Dermis blood vessel endothelial cell (primary cell): ENCODE results near the gene ABCG2. TPM values are rescaled to one million over a fixed set of nuclear protein-coding genes. Genes with fewer than 3 reads are reported as not detected.

Experiments
- DNase-seq: peaks from one replicate; pipeline ENCODE4 v3.0.0; 2010
- total RNA-seq: library from RNA; depleted of rRNA; stranded (reverse); fragments of >200 nt; gene quantifications from 2 replicates; pipeline ENCODE4 v1.2.3, GENCODE V29; 2014

The ABCG2 gene
- total RNA-seq: 45.0 and 96.0 TPM in 2 replicates

DNA sequence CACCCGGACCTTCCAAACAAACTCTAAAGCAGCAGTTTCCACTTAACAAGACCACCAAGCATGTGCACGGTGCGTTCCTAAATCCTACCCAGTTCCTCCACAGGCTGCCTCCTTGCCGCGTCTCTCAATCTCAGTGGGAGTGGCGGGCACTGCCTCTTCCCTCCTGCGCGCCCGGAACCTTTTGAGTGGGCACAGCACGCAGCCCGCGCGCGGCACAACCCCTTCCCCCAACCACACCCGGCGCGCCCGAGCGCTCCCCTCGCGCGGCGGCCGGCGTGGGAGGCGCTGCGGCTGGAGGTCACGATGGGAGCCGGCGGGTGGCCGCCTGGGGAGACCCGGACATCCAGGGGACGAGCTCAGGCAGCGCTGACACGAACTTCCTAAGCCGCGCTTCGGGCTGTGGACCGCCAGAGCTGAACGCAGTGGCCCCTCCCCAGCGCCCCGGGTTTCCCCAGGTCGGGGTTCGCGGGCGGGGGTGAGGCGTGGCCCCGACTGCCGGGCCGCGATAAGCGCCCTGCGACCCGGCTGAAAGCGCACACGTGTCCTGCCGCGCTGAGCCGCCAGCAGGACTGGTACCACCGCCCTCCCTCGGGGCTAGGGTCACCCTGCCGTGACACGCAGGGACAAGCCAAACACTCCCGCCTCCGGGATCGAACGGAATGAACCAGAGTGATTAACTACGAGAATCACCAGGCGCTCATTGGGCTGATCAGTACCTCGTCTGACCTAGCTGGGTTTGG is at the start of gene ABCG2:
TSS of gene ABCG2 (minus strand) at position 151 of the 740 bp plus-strand sequence. CDS start 18,644 bp downstream, outside the sequence.
- no peak for DNase-seq

- DNase-seq: no peak
These were observed 49.7 kb upstream of the ABCG2 start for GRCh38 chr4:88208156-88208555.

GRCh38 chr4:88207171-88207570 is 48.7 kb upstream of the ABCG2 start:
- no peak for DNase-seq

DNA sequence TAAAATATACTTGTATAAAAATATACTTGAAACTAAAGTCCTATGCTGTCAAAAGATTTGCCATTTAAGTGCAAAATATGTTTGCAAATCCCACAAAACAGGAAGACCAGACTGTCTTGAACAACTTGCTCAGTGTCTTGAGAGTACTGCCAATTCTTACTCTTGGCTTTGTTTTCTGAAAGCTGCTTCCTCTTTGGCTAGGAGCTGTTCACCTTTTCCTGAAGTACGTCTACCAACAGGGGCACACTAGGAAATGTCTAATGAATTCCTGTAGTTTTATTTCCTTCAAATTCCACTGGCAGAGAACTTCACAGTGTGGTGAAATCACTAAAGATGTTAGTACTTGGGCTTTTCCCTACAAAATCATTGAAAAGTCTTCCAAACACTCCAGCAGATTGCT is 46.4 kb upstream of the ABCG2 start:
- peak; percentile 90 for DNase-seq

- no peak for DNase-seq
These were observed 44.0 kb upstream of the ABCG2 start for GRCh38 chr4:88202443-88202842.

DNA sequence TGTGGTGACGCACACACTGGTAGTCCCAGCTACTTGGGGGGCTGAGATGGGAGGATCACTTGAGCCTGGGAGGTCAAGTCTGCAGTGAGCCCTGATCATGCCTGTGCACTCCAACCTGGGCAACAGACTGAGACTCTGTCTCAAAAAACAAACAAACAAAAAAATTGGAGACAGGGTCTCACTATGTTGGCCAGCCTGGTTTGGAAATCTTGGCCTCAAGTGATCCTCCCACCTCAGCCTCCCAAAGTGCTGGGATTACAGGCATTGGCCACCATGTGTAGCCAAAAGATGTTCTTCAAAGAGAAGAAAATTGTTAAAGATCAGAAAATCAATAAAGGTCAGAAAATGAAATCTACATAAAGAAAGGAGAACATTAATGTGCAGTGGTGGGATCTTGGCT is 41.7 kb upstream of the ABCG2 start:
- DNase-seq: no peak

- no peak for DNase-seq
These were observed 38.2 kb upstream of the ABCG2 start for GRCh38 chr4:88196523-88197185.

DNA sequence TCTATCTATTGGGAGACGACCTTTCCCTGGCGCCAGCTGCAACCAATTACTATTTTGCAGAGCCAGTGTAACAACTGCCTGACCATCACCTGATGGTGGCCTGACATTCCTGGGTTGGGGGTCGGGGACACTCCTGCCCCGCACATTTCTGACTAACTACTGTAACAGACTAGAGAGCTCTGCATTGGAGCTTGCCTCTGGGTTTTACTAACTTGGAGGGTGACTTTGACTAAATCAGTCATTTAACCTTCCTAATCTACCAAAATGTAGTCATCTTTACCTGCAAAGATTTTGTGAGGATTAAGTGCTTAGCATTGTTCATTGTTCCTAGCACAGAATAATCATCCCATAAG is 37.5 kb upstream of the ABCG2 start:
- DNase-seq: no peak

DNA sequence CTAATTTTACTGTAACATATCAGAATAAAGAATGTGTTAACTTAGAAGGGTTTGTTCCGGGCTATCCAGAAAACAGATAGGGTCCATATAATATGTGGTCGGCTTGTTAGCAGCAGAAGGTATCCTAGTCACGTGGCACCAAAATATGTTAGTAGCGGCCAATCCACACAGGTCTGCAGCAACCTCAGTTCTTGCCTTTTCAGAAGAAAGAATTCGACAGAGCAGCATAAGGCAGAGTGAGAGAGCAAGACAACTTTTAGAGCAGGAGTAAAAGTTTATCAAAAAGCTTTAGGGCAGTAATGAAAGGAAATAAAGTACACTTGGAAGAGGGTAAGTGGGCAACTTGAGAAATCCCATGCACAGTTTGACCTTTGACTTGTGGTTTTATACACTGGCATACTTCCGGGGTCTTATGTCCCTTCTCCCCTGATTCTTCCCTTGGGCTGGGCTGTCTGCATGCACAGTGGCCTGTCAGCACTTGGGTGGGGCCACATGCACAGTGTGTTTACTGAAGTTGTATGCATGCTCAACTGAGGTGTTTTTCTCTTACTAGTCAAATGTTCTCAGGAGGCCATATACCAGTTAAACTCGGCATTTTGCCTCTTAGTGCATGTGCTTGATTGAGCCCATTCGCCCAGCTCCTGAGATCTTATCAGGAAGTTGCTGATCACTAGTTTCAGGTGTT is 37.0 kb upstream of the ABCG2 start:
- DNase-seq: no peak

- DNase-seq: no peak
These were observed 33.0 kb upstream of the ABCG2 start for GRCh38 chr4:88191404-88191803.

DNA sequence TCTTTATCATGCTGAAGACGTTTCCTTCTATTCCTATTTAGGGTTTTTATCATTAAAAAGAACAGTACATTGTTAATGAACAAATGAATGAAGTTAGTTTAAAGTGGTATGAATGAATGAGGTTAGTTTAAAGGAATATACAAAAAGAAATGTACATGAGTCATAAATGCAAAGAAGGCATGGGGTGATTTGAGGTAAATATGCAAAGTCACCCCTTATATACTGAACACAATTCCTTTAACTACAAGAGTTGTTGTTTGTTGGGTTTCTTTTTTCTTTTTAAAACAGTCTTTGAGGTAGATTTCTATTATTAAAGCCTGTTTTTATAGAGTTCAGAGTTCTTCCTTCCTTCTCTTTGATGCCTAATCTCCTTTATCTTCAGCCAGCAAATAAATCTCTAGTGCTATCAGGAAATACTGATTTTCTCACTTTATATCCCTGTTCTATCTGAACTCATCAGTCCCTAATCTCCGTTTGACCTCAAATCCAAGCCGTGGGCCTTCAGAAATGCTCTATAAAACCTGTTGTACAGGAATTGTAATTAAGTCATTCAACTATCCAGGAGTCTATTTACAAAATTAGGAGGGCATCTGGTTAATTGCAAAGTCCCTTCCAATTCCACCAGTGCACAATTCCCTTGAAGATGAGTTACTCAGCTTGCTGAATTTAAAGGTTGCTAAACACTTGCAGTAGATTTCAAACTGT is 31.6 kb upstream of the ABCG2 start:
- DNase-seq: no peak

DNA sequence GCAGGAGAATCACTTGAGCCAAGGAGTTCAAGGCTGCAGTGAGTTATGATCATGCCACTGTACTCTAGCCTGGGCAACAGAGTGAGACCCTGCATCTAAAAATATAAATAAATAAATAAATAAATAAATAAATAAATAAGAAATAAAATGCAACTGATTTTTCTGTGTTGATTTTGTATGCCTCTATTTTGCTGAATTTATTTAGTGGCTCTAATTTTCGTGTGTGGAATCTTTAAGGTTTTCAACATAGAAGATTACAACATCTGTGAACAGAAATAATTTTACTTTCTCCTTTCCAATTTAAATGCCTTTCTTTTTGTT is 30.9 kb upstream of the ABCG2 start:
- no peak for DNase-seq

DNA sequence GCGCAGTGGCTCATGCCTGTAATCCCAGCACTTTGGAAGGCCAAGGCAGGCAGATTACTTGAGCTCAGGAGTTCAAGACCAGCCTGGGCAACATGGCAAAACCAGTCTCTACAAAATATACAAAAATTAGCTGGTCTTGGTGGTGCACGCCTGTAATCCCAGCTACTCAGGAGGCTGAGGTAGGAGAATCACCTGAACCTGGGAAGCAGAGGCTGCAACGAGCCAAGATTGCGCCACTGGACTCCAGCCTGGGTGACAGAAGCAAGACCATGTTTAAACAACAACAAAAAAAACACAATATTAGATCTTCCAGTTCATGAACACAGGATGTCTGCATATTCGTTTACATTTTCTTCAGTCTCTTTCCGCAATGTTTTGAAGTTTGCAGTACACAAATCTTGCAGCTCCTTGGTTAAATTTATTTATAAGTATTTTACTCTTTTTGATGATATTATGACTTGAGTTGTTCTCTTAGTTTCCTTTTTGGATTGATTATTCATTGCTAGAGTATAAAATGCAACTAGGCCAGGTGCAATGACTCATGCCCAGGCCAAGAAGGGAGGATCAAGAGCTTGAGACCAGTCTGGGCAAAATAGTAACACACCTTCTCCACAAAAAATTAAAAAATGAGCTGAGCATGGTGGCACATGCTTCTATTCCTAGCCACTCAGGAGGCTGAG is 30.4 kb upstream of the ABCG2 start:
- DNase-seq: no peak

GRCh38 chr4:88187766-88188165 is 29.3 kb upstream of the ABCG2 start:
- no peak for DNase-seq

- DNase-seq: no peak
These were observed 27.5 kb upstream of the ABCG2 start for GRCh38 chr4:88185906-88186305.

- DNase-seq: no peak
These were observed 20.8 kb upstream of the ABCG2 start for GRCh38 chr4:88179261-88179660.

DNA sequence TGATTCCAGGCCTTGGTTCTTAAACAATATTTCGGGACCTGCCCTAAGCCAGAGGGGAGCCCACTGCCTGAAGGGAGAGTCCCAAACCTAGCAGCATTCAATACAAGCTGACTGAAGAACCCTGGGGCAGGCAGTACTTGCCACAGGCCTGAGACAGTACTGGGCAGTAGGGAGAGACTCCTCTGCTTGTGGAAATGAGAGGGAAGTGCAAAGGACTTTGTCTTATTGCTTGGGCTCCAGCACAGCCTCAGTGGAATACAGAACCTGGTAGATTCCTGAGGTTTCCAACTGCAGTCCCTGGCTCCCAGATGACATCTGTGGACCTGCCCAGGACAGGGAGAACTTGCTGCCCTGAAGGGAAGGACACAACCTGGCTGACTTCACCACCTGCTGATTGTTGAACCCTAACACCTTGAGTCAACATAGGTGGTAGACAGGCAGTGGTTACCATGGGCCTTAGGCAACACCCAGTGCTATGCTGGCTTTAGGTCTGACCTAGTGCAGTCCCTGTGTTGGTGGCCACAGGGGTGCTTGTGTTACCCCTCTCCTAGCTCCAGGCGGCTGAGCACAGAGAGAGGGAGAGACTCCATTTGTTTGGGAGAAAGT is 20.3 kb upstream of the ABCG2 start:
- DNase-seq: no peak

DNA sequence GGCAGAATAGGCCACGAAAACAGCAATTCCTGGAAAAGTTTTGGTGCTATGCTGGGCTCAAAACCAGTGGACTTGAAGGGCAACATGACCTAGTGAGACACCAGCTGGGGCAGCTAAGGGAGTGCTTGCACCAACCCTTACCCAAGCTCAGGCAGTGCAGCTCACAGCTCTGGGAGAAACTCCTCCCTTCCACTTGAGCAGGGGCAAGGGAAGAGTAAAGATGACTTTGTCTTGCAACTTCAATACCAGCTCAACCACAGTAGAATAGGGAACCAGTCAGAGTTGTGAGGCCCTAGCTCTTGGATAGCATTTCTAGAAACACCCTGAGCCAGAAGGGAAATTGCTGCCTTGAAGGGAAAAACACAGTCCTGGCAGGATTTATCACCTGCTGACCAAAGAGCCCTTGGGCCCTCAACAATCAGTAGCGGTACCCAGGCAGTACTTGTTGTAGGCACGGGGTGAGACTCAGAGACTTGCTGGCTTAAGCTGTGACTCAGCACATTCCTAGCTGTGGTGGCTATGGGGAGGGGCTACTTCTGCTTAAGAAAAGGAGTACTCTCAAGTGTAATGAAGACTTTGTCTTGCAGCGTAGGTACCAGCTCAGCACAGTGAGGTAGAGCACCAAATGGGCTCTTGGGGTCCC is 19.7 kb upstream of the ABCG2 start:
- DNase-seq: peak; percentile 52

GRCh38 chr4:88172987-88173386 is 14.5 kb upstream of the ABCG2 start:
- DNase-seq: no peak

- no peak for DNase-seq
These were observed 12.8 kb upstream of the ABCG2 start for GRCh38 chr4:88171206-88171605.

DNA sequence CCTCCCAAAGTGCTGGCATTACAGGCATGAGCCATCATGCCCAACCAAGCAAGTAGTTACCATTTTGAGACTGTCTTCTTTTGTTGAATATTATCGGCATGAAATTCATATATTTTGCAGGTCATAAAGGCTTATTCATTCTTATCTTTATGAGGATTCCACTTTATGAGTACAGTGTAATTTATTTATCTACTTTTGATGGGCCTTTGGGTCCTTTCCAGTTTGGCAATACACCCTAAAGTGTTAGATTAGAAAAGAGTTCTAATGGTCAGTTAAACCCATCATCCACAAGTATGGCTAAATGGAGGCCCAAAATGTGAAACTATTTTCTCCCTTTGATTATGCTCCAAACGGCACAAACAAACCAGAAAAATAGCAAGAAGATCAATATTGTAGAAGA is 10.9 kb upstream of the ABCG2 start:
- no peak for DNase-seq

- no peak for DNase-seq
These were observed 8.2 kb upstream of the ABCG2 start for GRCh38 chr4:88166608-88167007.
